ENCODE results near the gene CDH13.

DNA sequence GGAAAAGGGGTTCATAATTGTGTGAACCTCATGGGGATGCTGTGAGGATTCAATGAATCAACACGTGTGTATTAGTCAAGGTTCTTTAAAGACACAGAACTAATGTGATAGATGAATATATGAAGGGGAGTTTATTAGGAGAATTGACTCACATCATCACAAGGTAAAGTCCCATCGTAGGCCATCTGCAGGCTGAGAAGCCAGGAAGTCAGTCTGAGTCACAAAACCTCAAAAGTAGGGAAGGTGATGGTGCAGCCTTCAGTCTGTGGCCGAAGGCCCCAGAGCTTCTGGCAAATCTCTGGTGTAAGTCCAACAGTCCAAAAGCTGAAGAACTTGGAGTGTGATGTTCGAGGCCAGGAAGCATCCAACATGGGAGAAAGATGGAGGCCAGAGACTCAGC, 413.4 kb downstream of the CDH13 start:
- TF ChIP-seq, protein P1, sequence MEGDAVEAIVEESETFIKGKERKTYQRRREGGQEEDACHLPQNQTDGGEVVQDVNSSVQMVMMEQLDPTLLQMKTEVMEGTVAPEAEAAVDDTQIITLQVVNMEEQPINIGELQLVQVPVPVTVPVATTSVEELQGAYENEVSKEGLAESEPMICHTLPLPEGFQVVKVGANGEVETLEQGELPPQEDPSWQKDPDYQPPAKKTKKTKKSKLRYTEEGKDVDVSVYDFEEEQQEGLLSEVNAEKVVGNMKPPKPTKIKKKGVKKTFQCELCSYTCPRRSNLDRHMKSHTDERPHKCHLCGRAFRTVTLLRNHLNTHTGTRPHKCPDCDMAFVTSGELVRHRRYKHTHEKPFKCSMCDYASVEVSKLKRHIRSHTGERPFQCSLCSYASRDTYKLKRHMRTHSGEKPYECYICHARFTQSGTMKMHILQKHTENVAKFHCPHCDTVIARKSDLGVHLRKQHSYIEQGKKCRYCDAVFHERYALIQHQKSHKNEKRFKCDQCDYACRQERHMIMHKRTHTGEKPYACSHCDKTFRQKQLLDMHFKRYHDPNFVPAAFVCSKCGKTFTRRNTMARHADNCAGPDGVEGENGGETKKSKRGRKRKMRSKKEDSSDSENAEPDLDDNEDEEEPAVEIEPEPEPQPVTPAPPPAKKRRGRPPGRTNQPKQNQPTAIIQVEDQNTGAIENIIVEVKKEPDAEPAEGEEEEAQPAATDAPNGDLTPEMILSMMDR (IDR thresholded peaks at IDR 0.05; ENCODE audit: poor library complexity): no peak
- TF ChIP-seq EZH2 (IDR thresholded peaks at IDR 0.05; ENCODE audit: borderline replicate concordance): no peak

Data from hepatocyte (in vitro differentiated cells).